ENCODE measurements around the gene RGS10. TPM values are rescaled to one million over a fixed set of nuclear protein-coding genes. Genes with fewer than 3 reads are reported as not detected.

RGS10 gene
- total RNA-seq, 5 donors from 2014 or later (not counting 1 experiment from before 2014, with no cell fraction given): 77.1 to 163 (median 155) TPM

DNA sequence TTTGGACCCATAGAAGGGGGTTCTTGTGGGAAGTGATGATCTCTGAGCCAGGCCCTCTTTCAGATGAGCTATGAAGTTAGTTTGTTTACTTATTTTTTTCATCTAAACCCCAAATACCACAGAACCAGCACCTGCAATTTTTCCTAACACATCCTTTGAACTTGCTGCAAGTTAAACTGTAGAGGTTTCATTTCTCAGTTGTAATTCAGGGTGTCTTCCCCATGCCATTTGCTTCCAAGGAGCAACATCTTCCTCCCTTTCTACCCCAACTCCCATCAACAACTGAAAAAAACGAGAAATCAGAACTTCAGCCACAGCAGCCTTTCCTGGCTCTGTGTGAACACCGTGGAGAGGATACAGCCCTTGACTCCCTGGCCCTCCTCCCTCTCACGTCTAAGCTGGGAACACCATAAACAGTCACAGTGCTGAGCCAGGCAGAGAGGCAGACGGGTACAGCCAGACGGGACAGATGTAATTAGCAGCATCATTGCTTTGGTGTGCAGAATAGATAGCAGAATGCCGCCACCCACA lies 63.6 kb downstream of the RGS10 start:
- POLR2A ChIA-PET: interaction anchor here in 1 of 2 donors (0.6 kb wide), 1 partner anchor 11 kb away, joined by 12 read pairs; no protein-coding TSS in a partner anchor
- Histone ChIP-seq H3K27ac (ENCODE audit: low read length) (peak overlapping the region; percentile 5), H3K4me1 (ENCODE audit: control insufficient read depth in 1 of 2, extremely low read depth in 1 of 2, insufficient read depth in 2 of 2, low read length in 2 of 2) (peaks cover 17 to 28% of the 10 kb centered on the region in 2 experiments), H3K9me3 (no peaks in the 10 kb centered on the region), H3K27me3 (replicated peaks in 1 of 2; ENCODE audit: control insufficient read depth in 2 of 2, extremely low read depth in 1 of 2, insufficient read depth in 2 of 2, low read length in 1 of 2) (no peaks in the 10 kb centered on the region), H3K36me3 (ENCODE audit: control insufficient read depth in 2 of 2, extremely low read depth in 1 of 2, insufficient read depth in 1 of 2, low read length in 1 of 2) (no peaks in the 10 kb centered on the region), H3K4me3 (ENCODE audit: control insufficient read depth in 1 of 2, extremely low read depth in 1 of 2, low read length in 1 of 2) (no peak overlapping the region)
- peak in 1 of 35 experiments; percentile 37 for DNase-seq
- Mint-ChIP-seq H3K9me3 (peaks cover 0 to 2% (median 0%) of the 10 kb centered on the region in 3 donors), H3K4me1 (peaks cover 27 to 39% (median 29%) of the 10 kb centered on the region in 3 donors), H3K36me3 (no peaks in the 10 kb centered on the region), H3K27ac (peak overlapping the region; percentile 72 to 76), H3K4me3 (peak overlapping the region; percentile 42 to 64 (median 45)), H3K27me3 (no peaks in the 10 kb centered on the region)
- peak; percentile 43 to 68 (median 48) for ATAC-seq (replicated peaks in 1 of 4)
- WGBS (ENCODE audit: insufficient coverage): 19% methylated on average over 3 of the region's 6 CpGs
- CTCF ChIA-PET: interaction anchor here in 1 of 2 donors (1.0 kb wide), 1 partner anchor 11 kb away, joined by 4 read pairs; no protein-coding TSS in a partner anchor

DNA sequence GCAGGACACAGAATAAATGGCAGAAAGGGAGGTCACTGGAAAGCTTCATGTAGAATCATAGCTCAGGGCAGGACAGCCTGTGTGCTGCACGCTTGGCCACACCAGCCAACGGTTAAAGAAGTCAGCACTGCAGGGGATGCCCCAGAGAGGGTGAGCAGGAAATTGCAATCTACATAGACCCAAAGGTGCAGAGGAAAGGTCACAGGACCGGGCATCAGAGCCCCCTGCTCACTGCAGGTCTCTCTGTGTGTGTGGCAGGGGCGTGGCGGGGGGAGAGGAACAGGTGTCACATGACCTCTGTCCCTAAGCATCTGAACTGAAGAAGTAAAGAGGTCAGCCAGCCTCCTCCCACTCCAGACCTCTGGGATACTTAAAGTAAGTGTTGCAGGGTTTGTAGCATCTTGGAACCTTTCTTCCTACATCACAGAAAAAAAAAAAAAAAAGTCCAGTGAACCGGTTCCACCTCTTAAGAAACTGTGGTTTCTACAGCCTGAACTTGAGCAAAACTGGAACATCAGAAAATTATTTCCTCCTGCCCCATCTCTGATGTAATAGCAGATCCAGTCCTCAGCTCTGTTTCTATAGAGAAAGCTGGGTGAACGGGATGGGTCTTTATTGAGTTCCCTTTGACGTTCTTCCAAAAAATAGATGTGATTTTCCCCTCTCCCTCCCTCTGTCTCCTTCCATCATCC lies 64.3 kb downstream of the RGS10 start:
- DNase-seq (peak in 8 of 35 experiments; percentile 4 to 48 (median 21)), ATAC-seq (replicated peaks in 1 of 4) (peak; percentile 56 to 87 (median 72))
- no peak overlapping the region for H3K4me3 ChIP-seq (ENCODE audit: control insufficient read depth in 1 of 2, extremely low read depth in 1 of 2, low read length in 1 of 2)
- H3K9me3 Mint-ChIP-seq: peaks cover 0 to 4% (median 0%) of the 10 kb centered on the region in 3 donors
- whole genome bisulfite sequencing (ENCODE audit: insufficient coverage): 20% methylated on average over 1 of the region's 8 CpGs
- peaks cover 17 to 28% of the 10 kb centered on the region in 2 experiments for H3K4me1 ChIP-seq (ENCODE audit: control insufficient read depth in 1 of 2, extremely low read depth in 1 of 2, insufficient read depth in 2 of 2, low read length in 2 of 2)
- ChIA-PET POLR2A (no interaction called here), CTCF (interaction anchor here in 1 of 2 donors (0.6 to 1.0 kb wide), 2 partner anchors 11 to 116 kb away, joined by 4 to 5 read pairs; no protein-coding TSS in a partner anchor)
- H3K4me1 Mint-ChIP-seq: peaks cover 27 to 39% (median 29%) of the 10 kb centered on the region in 3 donors
- peak overlapping the region; percentile 72 to 76 for H3K27ac Mint-ChIP-seq
- no peaks in the 10 kb centered on the region for H3K36me3 ChIP-seq (ENCODE audit: control insufficient read depth in 2 of 2, extremely low read depth in 1 of 2, insufficient read depth in 1 of 2, low read length in 1 of 2)
- no peaks in the 10 kb centered on the region for H3K27me3 ChIP-seq (replicated peaks in 1 of 2; ENCODE audit: control insufficient read depth in 2 of 2, extremely low read depth in 1 of 2, insufficient read depth in 2 of 2, low read length in 1 of 2)
- no peaks in the 10 kb centered on the region for H3K36me3 Mint-ChIP-seq
- H3K4me3 Mint-ChIP-seq: peak overlapping the region; percentile 6 to 64 (median 42)
- peak overlapping the region; percentile 5 for H3K27ac ChIP-seq (ENCODE audit: low read length)
- H3K9me3 ChIP-seq: no peaks in the 10 kb centered on the region
- no peaks in the 10 kb centered on the region for H3K27me3 Mint-ChIP-seq

DNA sequence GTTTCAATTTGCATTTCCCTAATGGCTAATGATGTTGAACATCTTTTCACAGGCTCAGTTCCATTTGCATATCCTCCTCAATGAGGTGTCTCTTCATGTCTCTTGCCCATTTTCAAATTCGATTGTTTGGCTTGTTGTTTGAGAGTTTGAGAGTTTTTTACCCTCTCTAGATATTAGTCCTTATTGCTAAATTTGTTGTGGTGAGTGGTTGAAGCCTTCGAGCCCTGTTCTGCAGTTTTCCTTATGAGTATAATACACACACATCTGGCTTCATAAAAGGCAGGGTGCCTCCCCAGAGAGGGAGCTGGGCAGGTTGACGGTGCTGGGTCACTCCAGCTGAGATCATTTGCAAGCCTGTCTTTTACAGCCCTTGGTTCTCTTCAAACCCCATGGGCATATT lies 65.1 kb downstream of the RGS10 start:
- peak overlapping the region; percentile 72 to 76 for H3K27ac Mint-ChIP-seq
- H3K27me3 Mint-ChIP-seq: no peaks in the 10 kb centered on the region
- no CpG with 5 or more reads among the region's 3 CpGs for WGBS (ENCODE audit: insufficient coverage)
- Histone ChIP-seq H3K27me3 (replicated peaks in 1 of 2; ENCODE audit: control insufficient read depth in 2 of 2, extremely low read depth in 1 of 2, insufficient read depth in 2 of 2, low read length in 1 of 2) (no peaks in the 10 kb centered on the region), H3K27ac (ENCODE audit: low read length) (peak overlapping the region; percentile 5), H3K4me1 (ENCODE audit: control insufficient read depth in 1 of 2, extremely low read depth in 1 of 2, insufficient read depth in 2 of 2, low read length in 2 of 2) (peaks cover 17 to 28% of the 10 kb centered on the region in 2 experiments), H3K36me3 (ENCODE audit: control insufficient read depth in 2 of 2, extremely low read depth in 1 of 2, insufficient read depth in 1 of 2, low read length in 1 of 2) (no peaks in the 10 kb centered on the region), H3K9me3 (no peaks in the 10 kb centered on the region), H3K4me3 (ENCODE audit: control insufficient read depth in 1 of 2, extremely low read depth in 1 of 2, low read length in 1 of 2) (no peak overlapping the region)
- H3K4me3 Mint-ChIP-seq: peak overlapping the region in 1 of 3 donors; percentile 64
- H3K36me3 Mint-ChIP-seq: no peaks in the 10 kb centered on the region
- no peak for ATAC-seq (replicated peaks in 1 of 4)
- H3K4me1 Mint-ChIP-seq: peaks cover 27 to 39% (median 29%) of the 10 kb centered on the region in 3 donors
- H3K9me3 Mint-ChIP-seq: peaks cover 0 to 4% (median 0%) of the 10 kb centered on the region in 3 donors
- no peak for DNase-seq
- CTCF ChIA-PET: interaction anchor here in 1 of 2 donors (0.6 kb wide), 1 partner anchor 117 kb away, joined by 5 read pairs; no protein-coding TSS in a partner anchor
- POLR2A ChIA-PET: no interaction called here

DNA sequence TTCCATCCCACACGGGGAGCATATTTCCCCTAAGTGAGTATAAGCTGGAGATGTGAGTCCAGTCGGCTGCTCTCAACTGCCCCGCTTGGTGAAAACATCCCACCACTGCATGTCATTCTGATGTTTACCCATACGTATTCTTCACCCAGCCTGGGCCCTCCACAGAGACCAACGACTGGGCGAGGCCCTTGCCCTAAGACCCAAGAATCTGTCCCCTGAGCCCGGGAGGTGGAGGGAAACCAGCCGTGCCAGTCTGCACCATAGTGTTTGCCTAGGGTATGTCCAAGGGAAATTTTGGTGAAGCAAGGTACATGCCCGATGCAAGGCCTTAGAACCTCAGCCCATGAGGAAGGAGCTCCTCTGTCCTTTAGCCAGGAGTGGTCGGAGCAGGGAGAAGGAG lies 67.9 kb downstream of the RGS10 start:
- Mint-ChIP-seq H3K4me1 (peaks cover 26 to 33% (median 28%) of the 10 kb centered on the region in 3 donors), H3K27me3 (no peaks in the 10 kb centered on the region), H3K36me3 (no peaks in the 10 kb centered on the region), H3K27ac (no peak overlapping the region), H3K4me3 (no peak overlapping the region), H3K9me3 (peaks cover 0 to 4% (median 0%) of the 10 kb centered on the region in 3 donors)
- peaks cover 17 to 25% of the 10 kb centered on the region in 2 experiments for H3K4me1 ChIP-seq (ENCODE audit: control insufficient read depth in 1 of 2, extremely low read depth in 1 of 2, insufficient read depth in 2 of 2, low read length in 2 of 2)
- no peaks in the 10 kb centered on the region for H3K9me3 ChIP-seq
- ChIA-PET CTCF (no interaction called here), POLR2A (no interaction called here)
- H3K27ac ChIP-seq (ENCODE audit: low read length): no peak overlapping the region
- no peaks in the 10 kb centered on the region for H3K27me3 ChIP-seq (replicated peaks in 1 of 2; ENCODE audit: control insufficient read depth in 2 of 2, extremely low read depth in 1 of 2, insufficient read depth in 2 of 2, low read length in 1 of 2)
- H3K4me3 ChIP-seq (ENCODE audit: control insufficient read depth in 1 of 2, extremely low read depth in 1 of 2, low read length in 1 of 2): no peak overlapping the region
- no peaks in the 10 kb centered on the region for H3K36me3 ChIP-seq (ENCODE audit: control insufficient read depth in 2 of 2, extremely low read depth in 1 of 2, insufficient read depth in 1 of 2, low read length in 1 of 2)
- DNase-seq (no peak), ATAC-seq (replicated peaks in 1 of 4) (no peak)
- 78% methylated on average over 9 of the region's 10 CpGs for WGBS (ENCODE audit: insufficient coverage)

DNA sequence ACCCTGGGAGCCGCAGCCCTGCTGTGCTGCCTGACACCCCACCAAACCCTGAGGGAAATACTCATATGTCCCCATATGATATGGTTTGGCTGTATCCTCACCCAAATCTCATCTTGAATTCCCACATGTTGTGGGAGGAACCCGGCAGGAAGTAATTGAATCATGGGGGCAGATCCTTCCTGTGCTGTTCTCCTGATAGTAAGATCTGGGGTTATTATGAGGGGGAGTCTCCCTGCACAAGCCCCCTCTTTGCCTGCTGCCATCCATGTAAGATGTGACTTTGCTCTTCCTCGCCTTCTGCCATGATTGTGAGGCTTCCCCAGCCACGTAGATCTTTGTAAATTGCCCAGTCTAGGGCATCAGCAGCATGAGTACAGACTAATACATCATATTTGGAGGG lies 68.7 kb downstream of the RGS10 start:
- DNase-seq (no peak), ATAC-seq (replicated peaks in 1 of 4) (no peak)
- CTCF ChIA-PET: no interaction called here
- Mint-ChIP-seq H3K36me3 (no peaks in the 10 kb centered on the region), H3K27ac (no peak overlapping the region), H3K4me3 (no peak overlapping the region), H3K9me3 (peaks cover 0 to 4% (median 0%) of the 10 kb centered on the region in 3 donors), H3K27me3 (no peaks in the 10 kb centered on the region), H3K4me1 (peaks cover 18 to 25% (median 20%) of the 10 kb centered on the region in 3 donors)
- Histone ChIP-seq H3K27ac (ENCODE audit: low read length) (no peak overlapping the region), H3K27me3 (replicated peaks in 1 of 2; ENCODE audit: control insufficient read depth in 2 of 2, extremely low read depth in 1 of 2, insufficient read depth in 2 of 2, low read length in 1 of 2) (no peaks in the 10 kb centered on the region), H3K9me3 (no peaks in the 10 kb centered on the region), H3K36me3 (ENCODE audit: control insufficient read depth in 2 of 2, extremely low read depth in 1 of 2, insufficient read depth in 1 of 2, low read length in 1 of 2) (no peaks in the 10 kb centered on the region), H3K4me3 (ENCODE audit: control insufficient read depth in 1 of 2, extremely low read depth in 1 of 2, low read length in 1 of 2) (no peak overlapping the region), H3K4me1 (ENCODE audit: control insufficient read depth in 1 of 2, extremely low read depth in 1 of 2, insufficient read depth in 2 of 2, low read length in 2 of 2) (peaks cover 11 to 17% of the 10 kb centered on the region in 2 experiments)
- no CpG with 5 or more reads among the region's 4 CpGs for WGBS (ENCODE audit: insufficient coverage)
- POLR2A ChIA-PET: no interaction called here

DNA sequence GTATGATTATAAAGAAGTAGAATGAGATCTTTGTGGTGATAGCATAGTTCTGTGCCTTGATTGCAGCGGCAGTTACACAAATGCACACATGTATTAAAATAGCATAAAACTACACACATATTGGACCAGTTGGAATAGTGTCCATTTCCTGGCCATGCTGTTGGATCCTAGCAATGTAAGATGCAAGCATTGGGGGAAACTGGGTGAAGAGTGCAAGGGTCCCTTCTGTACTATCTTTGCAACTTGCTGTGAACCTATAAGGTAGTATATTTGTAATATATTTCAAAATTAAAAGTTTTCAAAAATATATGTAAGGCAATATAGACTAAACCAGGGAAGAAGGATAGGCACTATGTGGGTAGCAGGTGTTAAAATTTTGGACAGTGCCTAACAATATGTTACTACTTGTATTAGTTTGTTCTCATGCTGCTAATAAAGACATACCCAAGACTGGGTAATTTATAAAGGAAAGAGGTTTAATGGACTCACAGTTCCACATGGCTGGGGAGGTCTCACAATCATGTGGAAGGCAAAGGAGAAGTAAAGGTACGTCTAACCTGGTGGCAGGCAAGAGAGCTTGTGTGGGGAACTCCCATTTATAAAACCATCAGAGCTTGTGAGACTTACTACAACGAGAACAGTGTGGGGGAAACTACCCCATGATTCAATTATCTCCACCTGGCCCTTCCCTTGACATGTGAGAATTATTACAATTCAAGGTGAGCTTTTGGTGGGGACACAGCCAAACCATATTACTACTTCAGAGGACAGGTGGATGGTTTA lies 71.4 kb downstream of the RGS10 start:
- Mint-ChIP-seq H3K9me3 (peaks cover 0 to 4% (median 0%) of the 10 kb centered on the region in 3 donors), H3K27me3 (no peaks in the 10 kb centered on the region), H3K4me1 (peaks cover 6 to 13% (median 9%) of the 10 kb centered on the region in 3 donors), H3K4me3 (no peak overlapping the region), H3K36me3 (no peaks in the 10 kb centered on the region), H3K27ac (no peak overlapping the region)
- no peak overlapping the region for H3K4me3 ChIP-seq (ENCODE audit: control insufficient read depth in 1 of 2, extremely low read depth in 1 of 2, low read length in 1 of 2)
- no CpG with 5 or more reads among the region's 3 CpGs for WGBS (ENCODE audit: insufficient coverage)
- POLR2A ChIA-PET: no interaction called here
- peaks cover 0 to 10% of the 10 kb centered on the region in 2 experiments for H3K4me1 ChIP-seq (ENCODE audit: control insufficient read depth in 1 of 2, extremely low read depth in 1 of 2, insufficient read depth in 2 of 2, low read length in 2 of 2)
- H3K36me3 ChIP-seq (ENCODE audit: control insufficient read depth in 2 of 2, extremely low read depth in 1 of 2, insufficient read depth in 1 of 2, low read length in 1 of 2): no peaks in the 10 kb centered on the region
- H3K27me3 ChIP-seq (replicated peaks in 1 of 2; ENCODE audit: control insufficient read depth in 2 of 2, extremely low read depth in 1 of 2, insufficient read depth in 2 of 2, low read length in 1 of 2): peaks cover 0 to under 1% of the 10 kb centered on the region in 2 experiments
- no peak overlapping the region for H3K27ac ChIP-seq (ENCODE audit: low read length)
- ATAC-seq (replicated peaks in 1 of 4) (no peak), DNase-seq (no peak)
- no peaks in the 10 kb centered on the region for H3K9me3 ChIP-seq
- CTCF ChIA-PET: interaction anchor here in 1 of 2 donors (0.6 kb wide), 1 partner anchor 114 kb away, joined by 19 read pairs; no protein-coding TSS in a partner anchor

Data from T-cell (primary cell).